GM10266 (cell line): ENCODE results near the gene MYO5C.

Experiments used
- DNase-seq: peaks from one replicate; pipeline ENCODE4 v3.0.0; 2012; ENCODE audit errors: extremely low spot score
- CTCF ChIP-seq: IDR thresholded peaks from 2 replicates; pipeline ENCODE4 v1.5.1; 2012; ENCODE audit warnings: mild to moderate bottlenecking, low read depth; ENCODE audit not compliant: control insufficient read depth, insufficient read depth; ENCODE audit errors: missing control alignments

The MYO5C gene

GRCh38 chr15:52306270-52306669, 10.7 kb upstream of the MYO5C start:
- no peak for TF ChIP-seq CTCF
- no peak for DNase-seq

GRCh38 chr15:52303093-52303772, 7.6 kb upstream of the MYO5C start:
- TF ChIP-seq CTCF = no peak
- no peak for DNase-seq

GRCh38 chr15:52301265-52301847, 5.8 kb upstream of the MYO5C start:
- no peak for DNase-seq
- TF ChIP-seq CTCF = no peak

GRCh38 chr15:52294881-52295420, 653 bp downstream of the MYO5C start:
- no peak for DNase-seq
- TF ChIP-seq CTCF = no peak

- TF ChIP-seq CTCF = no peak
- DNase-seq = no peak
Observed at GRCh38 chr15:52292780-52293392, 2.7 kb downstream of the MYO5C start.

- no peak for DNase-seq
Observed at GRCh38 chr15:52291204-52291603, 4.4 kb downstream of the MYO5C start.

More at GRCh38 chr15:52291204-52291603, 4.4 kb downstream of the MYO5C start:
- no peak for TF ChIP-seq CTCF
